ENCODE measurements around the gene OSBP2.

DNA sequence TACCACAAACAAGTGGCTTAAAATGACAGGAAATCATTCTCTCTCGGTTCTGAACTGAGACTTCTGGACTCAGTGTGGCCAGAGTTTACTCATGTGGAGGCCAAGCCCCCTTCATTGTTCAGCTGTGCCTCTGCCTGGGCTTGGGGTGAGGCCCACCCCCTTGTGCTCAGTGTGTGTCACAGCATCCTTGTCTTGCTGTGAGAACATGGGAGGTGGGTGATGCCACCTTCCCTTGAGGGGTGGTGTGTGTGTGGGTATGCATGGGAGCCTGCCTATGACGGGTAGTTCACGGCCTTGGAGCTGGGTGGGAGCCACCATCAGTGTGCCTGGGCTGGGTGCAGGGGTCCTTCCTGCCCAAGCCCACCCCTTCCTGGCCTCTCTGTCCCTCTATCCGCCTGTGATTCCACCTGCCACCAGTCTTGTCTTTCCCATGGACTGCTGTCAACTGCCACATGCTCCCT, 172.2 kb downstream of the OSBP2 start:
- TF ChIP-seq SP1 (IDR thresholded peaks at IDR 0.05) (no peak), FOXM1 (IDR thresholded peaks at IDR 0.05; ENCODE audit: borderline replicate concordance) (no peak), ELF4 (IDR thresholded peaks at IDR 0.05) (no peak), SUZ12 (IDR thresholded peaks at IDR 0.05) (no peak), BHLHE40 (IDR thresholded peaks at IDR 0.05; ENCODE audit: borderline replicate concordance) (no peak), TARDBP (IDR thresholded peaks at IDR 0.05) (no peak), L3MBTL2 (conservative IDR thresholded peaks at IDR 0.05) (no peak), ZNF384 (IDR thresholded peaks at IDR 0.05) (no peak), NFRKB (IDR thresholded peaks at IDR 0.05) (no peak)
- TF ChIP-seq, protein P1, sequence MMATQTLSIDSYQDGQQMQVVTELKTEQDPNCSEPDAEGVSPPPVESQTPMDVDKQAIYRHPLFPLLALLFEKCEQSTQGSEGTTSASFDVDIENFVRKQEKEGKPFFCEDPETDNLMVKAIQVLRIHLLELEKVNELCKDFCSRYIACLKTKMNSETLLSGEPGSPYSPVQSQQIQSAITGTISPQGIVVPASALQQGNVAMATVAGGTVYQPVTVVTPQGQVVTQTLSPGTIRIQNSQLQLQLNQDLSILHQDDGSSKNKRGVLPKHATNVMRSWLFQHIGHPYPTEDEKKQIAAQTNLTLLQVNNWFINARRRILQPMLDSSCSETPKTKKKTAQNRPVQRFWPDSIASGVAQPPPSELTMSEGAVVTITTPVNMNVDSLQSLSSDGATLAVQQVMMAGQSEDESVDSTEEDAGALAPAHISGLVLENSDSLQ (IDR thresholded peaks at IDR 0.05) = no peak
